ENCODE data around the gene DLGAP1.

GRCh38 chr18:3579701-3580100, 875.4 kb downstream of the DLGAP1 start:
- TF ChIP-seq CTCF (IDR thresholded peaks at IDR 0.05; ENCODE audit: poor library complexity, severe bottlenecking), result no peak
- TF ChIP-seq EZH2 (IDR thresholded peaks at IDR 0.05; ENCODE audit: borderline replicate concordance, insufficient read depth, low read length, poor library complexity, severe bottlenecking), result no peak
- no peak for TF ChIP-seq TAF1 (IDR thresholded peaks at IDR 0.05; ENCODE audit: low read depth)
- no peak for TF ChIP-seq EP300 (conservative IDR thresholded peaks at IDR 0.05; ENCODE audit: poor library complexity, severe bottlenecking)
- TF ChIP-seq POLR2AphosphoS5 (IDR thresholded peaks at IDR 0.05), result no peak
- no peak for TF ChIP-seq SMC3 (conservative IDR thresholded peaks at IDR 0.05; ENCODE audit: poor library complexity)

Measured in neural cell (in vitro differentiated cells).